Stimulated activated CD8-positive, alpha-beta memory T cell treated with anti-CD3 and anti-CD28 coated beads, Interleukin-2, amount 100 ng/mL, for 48 hours (primary cell): Measurements from ENCODE around the gene CDK13.
"Not testable (repeated sequence)": the region's sequence is repeated elsewhere in the genome, so short reads cannot be mapped to it uniquely, and the experiment has no call there.

Experiments used
- DNase-seq, 2 donors: peaks; one replicate each; pipeline ENCODE4 v3.0.0-alpha.2; 2020; ENCODE audit warnings: low read depth in 2 of 2

CDK13 gene

DNA sequence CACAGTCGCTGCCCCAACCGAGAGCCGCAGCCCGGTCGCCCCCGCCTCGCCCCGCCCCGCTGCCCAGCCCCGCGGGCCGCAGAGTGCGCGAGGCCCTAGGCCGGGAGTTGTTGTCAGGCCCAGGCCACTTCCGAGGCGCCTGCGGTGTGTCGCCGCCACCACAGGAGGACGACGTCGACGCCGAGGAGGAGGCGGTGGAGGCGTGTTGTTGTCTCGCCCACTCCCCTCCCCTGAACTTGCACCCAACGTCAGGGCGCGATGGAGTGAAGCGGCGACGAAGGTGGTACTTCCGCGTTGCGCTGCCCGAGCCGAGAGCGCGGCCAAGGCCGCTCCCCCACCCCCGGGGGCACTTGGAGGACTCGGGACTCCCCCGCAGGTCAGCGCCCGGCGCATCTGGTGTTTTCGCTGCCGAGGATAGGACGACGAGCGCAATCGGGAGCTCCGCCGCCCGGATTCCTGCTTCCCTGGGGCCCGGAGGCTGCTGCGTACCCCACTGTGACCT, at the start of gene CDK13:
Gene CDK13 (plus strand): TSS at position 286 of the 502 bp plus-strand sequence. CDS start 386 bp downstream, outside the sequence.
- DNase-seq, result peak; percentile 80 to 81

DNA sequence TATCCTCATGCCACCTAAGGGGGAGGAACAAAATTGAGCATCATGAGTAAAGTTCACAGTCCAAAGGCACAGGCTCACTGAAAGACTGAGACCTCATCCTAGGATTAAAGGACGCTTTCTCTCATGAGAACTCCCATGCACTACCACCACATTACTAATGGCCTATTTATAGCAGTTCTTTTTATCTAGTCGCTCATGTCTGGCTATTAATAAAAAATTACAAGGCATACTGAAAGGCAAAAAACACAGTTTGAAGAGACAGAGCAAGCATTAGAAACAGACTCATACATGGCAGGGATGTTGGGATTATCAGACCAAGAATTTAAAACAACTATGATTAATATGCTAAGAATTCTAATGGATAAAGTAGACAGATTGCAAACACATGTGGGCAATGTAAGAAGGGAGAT, 46.0 kb upstream of the CDK13 start:
- no peak for DNase-seq

DNA sequence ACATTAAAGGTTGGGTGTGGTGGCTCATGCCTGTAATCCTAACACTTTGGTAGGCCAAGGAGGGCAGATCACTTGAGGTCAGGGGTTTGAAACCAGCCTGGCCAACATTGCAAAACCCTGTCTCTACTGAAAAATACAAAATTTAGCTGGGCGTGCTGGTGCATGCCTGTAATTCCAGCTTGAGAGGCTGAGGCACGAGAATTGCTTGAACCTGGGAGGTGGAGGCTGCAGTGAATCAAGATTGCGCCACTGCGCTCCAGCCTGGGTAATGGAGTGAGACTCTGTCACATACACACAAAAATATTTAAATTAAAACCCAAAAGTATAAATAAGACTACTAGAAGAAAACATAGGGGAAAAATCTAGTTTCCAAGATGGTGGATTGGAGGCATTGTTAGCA, 41.9 kb upstream of the CDK13 start:
- DNase-seq, result no peak

DNA sequence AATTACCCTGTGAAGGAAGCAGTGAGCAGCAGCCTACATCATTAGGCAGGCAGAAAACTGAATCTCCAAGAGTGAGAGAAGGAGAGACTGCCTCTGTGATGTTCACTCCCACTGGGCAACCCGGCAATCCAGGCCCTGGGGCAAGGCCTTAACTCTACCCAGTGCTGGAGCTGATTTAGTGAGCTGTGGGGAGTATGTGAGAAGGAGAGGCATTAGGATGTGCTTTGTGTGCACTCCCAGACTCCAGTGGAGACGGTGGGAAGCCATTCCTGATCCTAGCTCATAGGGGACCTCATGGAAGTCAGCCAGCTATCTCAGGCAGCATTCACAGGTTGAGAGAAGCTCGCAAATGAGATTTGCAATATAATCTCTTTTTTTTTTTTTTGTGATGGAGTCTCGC, 41.1 kb upstream of the CDK13 start:
- no peak for DNase-seq

DNA sequence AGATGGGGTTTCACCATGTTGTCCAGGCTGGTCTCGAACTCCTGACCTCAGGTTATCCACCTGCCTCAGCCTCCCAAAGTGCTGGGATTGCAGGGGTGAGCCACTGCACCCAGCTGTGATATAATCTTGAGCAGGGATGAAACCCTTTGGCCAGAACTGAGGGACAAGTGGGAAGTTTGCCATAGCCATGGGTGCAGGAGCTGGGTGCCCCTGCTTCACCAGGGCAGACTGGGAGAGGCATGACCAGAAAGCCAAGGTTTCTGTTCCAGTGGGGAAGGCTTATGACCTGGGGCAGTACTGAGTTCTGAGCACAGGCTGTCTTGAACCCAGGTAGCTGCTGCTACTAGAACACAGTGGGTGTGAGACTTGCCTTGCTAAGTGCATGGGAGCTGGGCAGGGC, 40.5 kb upstream of the CDK13 start:
- DNase-seq, result no peak

DNA sequence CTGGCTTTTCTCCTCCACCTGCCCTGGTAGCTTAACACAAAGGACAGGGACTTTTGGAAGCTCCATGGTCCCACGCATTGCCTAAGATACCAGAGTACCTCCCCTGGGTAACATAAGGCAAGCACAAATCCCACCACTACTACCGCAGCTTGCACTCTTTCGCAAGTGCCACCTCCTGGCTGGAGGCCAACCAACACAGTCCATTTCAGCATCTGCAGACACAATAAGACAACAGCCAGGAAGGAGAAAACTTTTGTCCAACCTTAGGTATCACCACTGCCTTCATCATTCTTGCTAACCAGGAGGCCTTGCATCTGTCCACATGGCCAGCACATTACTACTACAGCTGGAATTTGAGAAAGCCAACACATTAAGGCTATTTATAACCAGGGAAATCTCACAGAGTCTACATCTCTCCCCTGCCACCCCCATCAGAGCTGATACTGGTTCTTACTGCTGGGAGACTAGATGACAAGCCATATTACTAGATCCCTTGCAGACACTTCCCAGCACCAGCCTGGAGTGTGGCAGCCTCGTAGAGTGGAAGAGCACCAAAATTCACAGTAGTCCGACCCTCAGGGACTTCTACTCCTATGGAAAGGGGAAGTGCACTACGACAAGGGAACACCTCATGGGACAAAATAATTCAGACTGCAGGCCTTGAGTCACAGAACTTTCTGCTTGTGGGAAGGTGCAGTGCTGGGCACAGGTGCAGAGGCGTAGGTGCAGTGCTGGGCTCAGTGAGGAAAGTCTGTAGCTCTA, 39.8 kb upstream of the CDK13 start:
- DNase-seq, result no peak

DNA sequence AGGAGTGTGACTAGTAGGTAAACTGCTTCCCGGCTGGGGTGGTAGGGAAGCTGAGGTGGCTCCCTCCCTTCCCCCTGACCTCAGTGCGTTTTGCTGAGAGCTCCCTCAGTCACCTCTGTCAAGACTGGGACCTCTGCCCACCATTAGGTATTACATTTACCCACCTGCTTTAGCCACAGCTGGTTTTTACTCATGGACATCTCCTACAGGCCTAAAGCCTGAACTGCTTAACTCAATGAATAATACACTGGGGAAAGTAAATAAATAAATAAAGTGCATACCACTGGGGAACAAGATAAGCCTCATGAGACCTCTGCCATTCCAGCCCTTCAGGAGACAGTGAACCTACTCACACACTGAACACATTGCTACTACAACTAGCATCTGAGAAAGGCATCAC, 38.9 kb upstream of the CDK13 start:
- DNase-seq, result no peak

DNA sequence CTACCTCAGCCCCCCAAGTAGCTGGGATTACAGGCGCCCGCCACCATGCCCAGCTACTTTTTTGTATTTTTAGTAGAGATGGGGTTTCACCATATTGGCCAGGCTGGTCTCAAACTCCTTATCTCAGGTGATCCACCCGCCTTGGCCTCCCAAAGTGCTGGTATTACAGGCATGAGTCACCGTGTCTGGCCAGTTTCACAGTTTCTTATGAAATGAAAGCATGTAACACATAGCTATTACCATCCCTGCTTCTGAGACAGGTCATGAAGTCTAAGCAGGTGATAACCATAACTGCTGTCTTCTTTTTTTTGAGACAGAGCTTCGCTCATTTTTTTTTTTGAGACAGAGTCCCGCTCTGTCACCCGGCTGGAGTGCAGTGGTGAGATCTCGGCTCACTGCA, 34.2 kb upstream of the CDK13 start:
- DNase-seq, result not testable (repeated sequence)

DNA sequence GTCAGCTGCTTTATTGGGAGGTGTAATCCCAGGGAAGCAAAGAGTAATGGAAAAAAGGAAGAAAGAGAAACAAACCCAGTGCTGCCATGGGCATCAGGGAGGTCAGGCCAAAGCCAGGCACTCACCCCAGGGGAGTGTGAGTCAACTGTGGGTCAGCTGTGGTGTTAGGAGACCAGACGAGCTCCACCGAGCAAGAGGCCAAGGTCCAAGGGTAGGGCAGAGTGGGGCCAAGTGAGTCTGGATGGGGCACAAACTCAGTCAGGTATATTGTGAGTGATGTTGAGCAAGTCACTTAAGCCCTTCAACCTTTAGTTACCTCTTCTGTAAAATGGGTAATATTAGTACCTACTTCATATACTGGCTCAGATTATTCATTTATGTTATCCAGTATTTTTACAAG, 30.4 kb upstream of the CDK13 start:
- DNase-seq, result no peak

DNA sequence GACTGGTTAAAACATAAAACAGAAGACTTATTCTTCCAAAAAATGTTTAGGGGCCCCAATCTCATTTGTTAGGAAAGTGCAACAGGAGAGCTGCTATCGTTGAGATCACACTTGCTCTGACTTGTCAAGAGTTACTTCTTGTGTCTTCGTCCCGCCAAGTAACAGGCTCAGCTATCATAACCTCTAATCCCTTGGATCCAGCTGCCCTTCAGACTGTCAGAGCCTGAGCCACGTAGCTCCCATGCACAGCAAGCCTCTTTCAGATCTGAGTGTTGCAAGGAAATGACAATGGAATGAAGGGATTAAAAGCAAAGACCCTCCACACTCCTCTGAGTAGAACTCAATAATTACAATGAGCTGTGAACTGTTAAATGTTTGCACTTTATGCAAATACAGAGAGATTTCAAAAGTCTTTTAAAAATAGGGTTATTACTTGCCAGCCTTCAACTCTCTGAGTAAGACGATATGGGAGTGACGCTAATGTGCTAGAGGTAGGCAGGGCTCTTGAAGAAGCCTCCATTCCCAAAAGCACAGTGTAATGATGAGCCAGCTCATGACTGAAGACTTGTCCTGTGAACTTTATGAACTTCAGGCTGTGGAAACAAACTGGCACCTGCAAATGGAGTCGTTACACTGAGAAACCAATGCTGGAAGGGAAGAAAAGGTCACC, 28.4 kb upstream of the CDK13 start:
- DNase-seq, result no peak

DNA sequence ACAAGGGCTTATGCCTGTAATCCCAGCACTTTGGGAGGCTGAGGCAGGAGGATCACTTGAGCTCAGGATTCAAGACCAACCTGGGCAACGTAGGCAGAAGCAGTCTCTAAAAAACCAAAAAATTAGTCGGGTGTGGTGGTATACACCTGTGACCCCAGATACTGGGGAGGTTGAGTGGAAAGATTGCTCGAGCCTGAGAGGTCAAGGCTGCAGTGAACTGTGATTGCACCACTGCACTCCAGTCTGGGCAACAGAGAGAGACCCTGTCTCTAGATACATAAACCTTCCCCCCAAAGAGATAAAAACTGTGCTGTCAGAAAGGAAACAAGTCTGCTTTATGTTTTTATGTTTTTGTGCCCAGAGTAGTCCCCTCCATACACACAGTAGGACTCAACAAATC, 27.5 kb upstream of the CDK13 start:
- no peak for DNase-seq

DNA sequence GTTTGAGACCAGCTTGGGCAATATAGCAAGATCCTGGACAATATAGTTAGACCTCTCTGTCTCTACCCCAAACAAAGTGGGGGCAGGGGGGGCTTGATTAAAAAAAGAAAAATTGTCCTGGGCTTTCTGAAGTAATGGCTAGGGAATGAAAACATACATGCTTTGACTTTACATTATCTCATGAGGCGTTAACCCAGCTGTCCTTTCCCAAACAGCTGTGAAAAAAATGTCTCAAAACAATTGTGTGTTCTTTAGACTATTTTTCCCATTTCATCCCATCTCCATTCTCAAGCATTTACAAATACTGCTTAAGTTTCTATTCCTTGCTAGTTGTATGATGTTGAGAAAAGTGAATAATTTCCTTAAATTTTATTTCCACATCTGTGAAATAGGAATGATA, 27.0 kb upstream of the CDK13 start:
- no peak for DNase-seq

DNA sequence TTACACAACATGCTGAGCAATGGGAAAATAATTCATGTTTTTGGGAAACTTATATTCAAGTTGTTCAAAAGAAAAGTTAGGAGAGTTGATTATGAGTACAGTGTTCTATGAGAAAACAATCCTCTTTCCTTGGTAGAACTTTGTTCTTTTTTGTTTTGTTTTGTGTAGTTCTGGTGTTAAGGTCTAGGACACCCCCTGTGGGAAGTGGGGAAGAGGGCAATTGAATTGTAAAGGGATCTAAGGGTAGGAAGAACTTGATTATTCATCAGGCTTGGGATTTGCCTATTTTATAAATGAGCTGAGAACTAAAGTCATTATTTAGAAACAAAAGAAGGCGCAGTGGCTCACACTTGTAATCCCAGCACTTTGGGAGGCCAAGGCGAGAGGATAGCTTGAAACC, 25.9 kb upstream of the CDK13 start:
- no peak for DNase-seq

DNA sequence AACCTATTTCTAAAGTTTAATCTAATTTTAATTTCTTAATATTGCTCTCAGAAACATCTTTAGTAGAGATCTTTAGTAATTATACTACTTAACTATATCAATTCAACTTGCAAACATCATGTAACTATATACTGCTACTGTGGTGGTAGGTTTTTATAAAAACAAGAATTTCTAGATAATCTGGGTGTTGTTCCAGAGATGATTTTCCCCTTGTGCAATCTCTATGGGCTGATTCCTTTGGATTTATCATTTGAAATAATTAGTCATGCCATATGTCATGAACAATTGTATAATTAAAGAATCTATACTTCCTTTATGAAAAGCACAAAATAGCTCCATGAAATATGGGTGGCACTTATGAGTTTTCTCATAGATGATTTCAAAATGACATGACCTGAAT, 23.9 kb upstream of the CDK13 start:
- DNase-seq, result no peak

DNA sequence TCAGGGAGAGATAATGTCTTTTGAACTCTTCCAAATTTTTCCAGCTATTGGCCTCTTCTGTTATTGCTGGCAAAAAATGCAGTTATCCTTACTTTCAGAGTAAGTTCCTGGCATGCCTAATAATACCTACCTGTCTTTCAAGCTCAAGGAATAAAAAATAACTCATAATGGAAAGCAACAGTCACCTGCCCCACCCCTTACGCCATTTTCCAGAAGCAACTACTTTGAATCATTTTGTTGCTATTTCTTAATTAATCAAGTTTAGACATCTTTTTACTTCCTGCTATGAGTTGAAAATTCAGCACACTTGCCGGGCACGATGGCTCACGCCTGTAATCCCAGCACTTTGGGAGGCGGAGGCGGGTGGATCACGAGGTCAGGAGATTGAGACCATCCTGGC, 23.0 kb upstream of the CDK13 start:
- DNase-seq, result no peak

DNA sequence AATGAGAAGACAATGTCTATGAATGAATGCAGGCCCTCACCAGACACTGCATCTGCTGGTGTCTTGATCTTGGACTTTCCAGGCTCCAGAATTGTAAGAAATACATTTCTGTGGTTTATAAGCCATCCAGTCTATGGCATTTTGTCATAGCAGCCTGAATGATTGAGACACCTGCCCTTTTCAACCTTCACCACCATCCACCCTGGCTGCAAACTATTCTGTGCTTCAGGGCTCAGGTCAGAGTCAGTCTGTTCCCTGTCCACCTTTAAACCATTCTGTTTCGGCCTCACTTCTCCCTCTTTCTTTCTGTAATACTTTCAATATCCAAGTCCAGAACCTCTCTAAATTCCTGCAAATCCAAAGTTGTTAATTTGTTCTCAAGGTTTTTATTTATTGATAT, 15.9 kb upstream of the CDK13 start:
- DNase-seq, result no peak

DNA sequence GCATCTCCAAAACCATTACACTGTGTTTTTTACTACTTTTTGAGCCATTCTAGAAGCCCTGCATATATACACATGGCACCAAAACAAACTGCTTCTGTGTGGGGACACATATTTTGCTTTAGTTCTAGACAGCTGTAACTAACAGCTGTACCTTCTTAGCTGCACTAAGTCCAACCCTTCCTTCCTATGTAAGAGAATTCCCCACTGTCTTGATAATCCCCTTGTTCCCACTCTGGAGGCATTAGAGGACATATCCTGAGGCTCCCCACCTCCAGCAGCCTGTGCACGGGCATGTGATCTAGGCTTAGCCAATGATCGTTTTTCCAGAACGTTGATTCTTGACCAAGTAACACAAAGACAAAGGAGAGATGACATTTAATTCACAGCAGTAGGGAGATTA, 13.3 kb upstream of the CDK13 start:
- no peak for DNase-seq

DNA sequence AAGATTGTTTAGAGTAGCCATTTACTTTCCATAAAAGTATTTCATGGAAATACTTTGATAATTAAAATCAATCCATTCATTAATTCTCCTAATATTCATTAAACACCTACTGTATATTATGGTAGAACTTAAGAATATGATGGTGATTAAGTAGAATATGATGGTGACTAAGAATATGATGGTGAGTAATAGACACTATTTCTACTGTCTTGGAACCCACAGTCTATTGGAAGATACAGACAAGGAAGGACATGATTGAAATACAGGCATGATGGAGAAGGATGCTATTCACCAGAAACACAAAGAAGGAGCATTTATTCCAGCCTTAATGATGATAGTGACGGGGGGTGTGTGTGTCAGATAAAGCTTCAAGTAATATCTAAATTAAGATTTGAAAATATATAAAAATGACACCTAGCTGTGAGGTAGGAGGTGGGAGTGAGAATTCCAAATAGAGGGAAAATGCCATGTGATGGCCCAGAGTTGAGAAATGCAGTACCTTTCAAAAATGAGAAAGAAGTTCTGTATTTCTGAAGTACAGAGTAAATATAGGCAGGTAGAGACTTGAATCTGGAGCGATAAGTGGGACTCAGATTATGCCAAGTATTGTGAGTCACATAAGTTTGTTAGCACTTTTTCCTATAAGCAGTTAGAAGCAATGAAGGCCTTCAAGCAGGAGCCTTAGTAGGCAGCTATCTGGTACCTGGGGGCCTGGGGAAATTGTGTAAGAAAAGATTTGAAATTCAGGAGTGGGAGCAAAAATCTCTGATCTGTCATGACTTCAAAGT, 12.5 kb upstream of the CDK13 start:
- no peak for DNase-seq

DNA sequence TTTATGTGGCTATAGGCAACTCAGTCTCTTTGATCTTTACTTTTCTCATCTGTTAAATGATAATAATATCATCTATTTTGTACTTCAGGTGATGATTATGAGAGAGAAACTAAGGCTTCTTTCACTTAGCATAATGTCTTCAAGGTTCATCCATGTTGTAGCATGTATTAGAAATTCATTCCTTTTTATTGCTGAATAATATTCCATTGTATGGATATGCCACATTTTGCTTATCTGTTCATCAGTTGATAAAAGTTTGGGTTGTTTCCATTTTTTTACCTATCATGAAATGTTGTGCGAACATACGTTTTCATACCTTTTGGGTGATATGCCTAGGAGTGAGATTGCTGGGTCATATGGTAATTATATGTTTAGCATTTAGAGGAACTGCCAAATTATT, 7.2 kb upstream of the CDK13 start:
- DNase-seq, result no peak

DNA sequence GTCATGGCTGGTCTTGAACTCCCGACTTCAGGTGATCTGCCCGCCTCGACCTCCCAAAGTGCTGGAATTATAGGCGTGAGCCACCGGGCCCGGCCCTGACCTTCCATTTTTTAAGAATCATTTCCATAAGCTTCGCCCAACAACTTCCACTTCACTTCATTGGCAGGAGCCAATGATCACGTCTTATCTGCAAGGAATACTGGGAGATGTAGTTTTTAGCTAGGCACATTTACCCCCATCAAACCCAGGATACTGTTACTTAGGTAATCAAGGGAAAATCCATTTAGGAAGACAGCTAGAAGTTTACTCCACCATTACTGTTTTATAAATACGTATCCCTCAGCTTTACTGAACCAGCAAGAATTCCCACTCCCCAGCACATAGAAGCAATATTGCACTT, 3.4 kb upstream of the CDK13 start:
- DNase-seq, result no peak

DNA sequence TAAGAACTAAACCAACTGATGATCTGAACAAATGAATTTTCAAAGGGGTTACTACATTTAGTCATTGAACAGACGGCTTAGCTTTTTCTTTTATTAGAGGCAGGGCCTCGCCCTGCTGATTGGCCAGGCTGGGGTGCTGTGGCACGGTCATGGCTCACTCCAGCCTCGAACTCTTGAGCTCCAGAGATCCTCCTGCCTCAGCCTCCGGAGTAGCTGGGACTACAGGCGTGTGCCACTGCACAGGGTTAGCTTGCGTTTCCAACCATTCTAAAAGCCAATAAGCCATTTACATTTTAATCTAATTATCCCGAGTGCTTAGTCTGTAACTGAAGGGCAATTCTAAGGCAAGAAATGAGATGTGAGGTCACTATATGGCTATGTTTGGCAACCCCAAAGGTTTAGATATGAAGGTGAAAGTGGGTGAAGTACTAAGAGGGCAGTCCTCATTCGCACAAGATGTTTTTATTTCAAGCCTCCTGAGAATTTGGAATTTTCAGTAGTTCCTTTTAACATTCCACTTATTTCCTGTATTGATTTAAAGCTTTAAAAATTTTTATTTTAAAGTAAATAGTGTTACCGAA, 1.6 kb upstream of the CDK13 start:
- DNase-seq, result no peak
